OCI-LY7 (cell line): Measurements from ENCODE around the gene MTF1. TPM values are rescaled to one million over a fixed set of nuclear protein-coding genes. Genes with fewer than 3 reads are reported as not detected.

Experiments used
- BruUV-seq: library from RNA; stranded (reverse); fragments of 400-500 nt; replicated peaks from 2 replicates; lab custom pipeline; 2021; lab: Mats Ljungman, UMichigan
- CTCF ChIA-PET: fragments of 300-600 bp; sonication (Branson Sonifier 250); formaldehyde crosslinking; loops from one replicate; lab custom pipeline; 2022; ENCODE audit warnings: antibody characterized with exemption; ENCODE audit not compliant: unreplicated experiment; lab: Charles Lee
- POLR2A ChIA-PET: fragments of 300-600 bp; sonication (Branson Sonifier 250); formaldehyde crosslinking; loops from one replicate; lab custom pipeline; 2022; ENCODE audit warnings: antibody characterized with exemption; lab: Charles Lee
- DNase-seq: peaks from one replicate; pipeline ENCODE4 v3.0.0-alpha.2; 2015; ENCODE audit warnings: low spot score
- H2AFZ ChIP-seq: fragments of 200-600 bp; sonication (generic), shearing (Covaris generic); 2 replicates; pipeline ENCODE4 v1.6.1; 2014; ENCODE audit warnings: mild to moderate bottlenecking, antibody characterized with exemption, low read length, moderate library complexity
- H3K27ac ChIP-seq: fragments of 200-600 bp; sonication (generic); 2 replicates; pipeline ENCODE4 v1.5.1; 2014; ENCODE audit warnings: mixed run types, low read depth, mild to moderate bottlenecking, moderate library complexity, low read length, inconsistent platforms; ENCODE audit not compliant: poor library complexity, severe bottlenecking
- H3K36me3 ChIP-seq: fragments of 200-600 bp; sonication (generic); 2 replicates; pipeline ENCODE4 v1.6.1; 2014; ENCODE audit warnings: mild to moderate bottlenecking, antibody characterized with exemption, low read length, moderate library complexity, mixed read lengths; ENCODE audit not compliant: insufficient read depth
- H3K4me1 ChIP-seq: fragments of 200-600 bp; sonication (generic); 2 replicates; pipeline ENCODE4 v1.5.1; 2014; ENCODE audit warnings: mild to moderate bottlenecking, low read length; ENCODE audit not compliant: insufficient read depth, poor library complexity, severe bottlenecking
- H3K4me2 ChIP-seq: fragments of 200-600 bp; sonication (generic); 2 replicates; pipeline ENCODE4 v1.6.1; 2014; ENCODE audit warnings: mild to moderate bottlenecking, low read length
- H3K4me3 ChIP-seq: fragments of 200-600 bp; sonication (generic); 2 replicates; pipeline ENCODE4 v1.5.1; 2014; ENCODE audit warnings: mild to moderate bottlenecking, low read depth, low read length; ENCODE audit not compliant: poor library complexity, severe bottlenecking
- H3K79me2 ChIP-seq: fragments of 200-600 bp; sonication (generic); 2 replicates; pipeline ENCODE4 v1.6.1; 2016; ENCODE audit warnings: low read depth, mild to moderate bottlenecking, low read length, moderate library complexity, mixed read lengths; ENCODE audit not compliant: insufficient read depth
- H3K9me2 ChIP-seq: fragments of 200-600 bp; sonication (generic); 2 replicates; pipeline ENCODE4 v1.6.1; 2016; ENCODE audit warnings: mild to moderate bottlenecking, low read length, mixed read lengths; ENCODE audit not compliant: insufficient read depth
- H3K9me3 ChIP-seq: fragments of 200-600 bp; sonication (generic); 2 replicates; pipeline ENCODE4 v1.6.1; 2014; ENCODE audit warnings: mild to moderate bottlenecking, mixed run types, low read length, mixed read lengths
- H4K20me1 ChIP-seq: fragments of 200-600 bp; sonication (generic); 2 replicates; pipeline ENCODE4 v1.6.1; 2014; ENCODE audit warnings: mild to moderate bottlenecking, antibody characterized with exemption, low read length, moderate library complexity, mixed read lengths; ENCODE audit not compliant: insufficient read depth
- CTCF ChIP-seq: fragments of 200-600 bp; sonication (generic); conservative IDR thresholded peaks from 2 replicates; pipeline ENCODE4 v1.5.1; 2014; ENCODE audit warnings: mild to moderate bottlenecking, antibody characterized with exemption, low read length, moderate library complexity, mixed read lengths
- EZH2phosphoT487 ChIP-seq: fragments of 200-600 bp; sonication (generic); IDR thresholded peaks from 2 replicates; pipeline ENCODE4 v1.6.1; 2018; ENCODE audit warnings: low read depth, borderline replicate concordance, mild to moderate bottlenecking, mixed run types, antibody characterized with exemption, low read length, moderate library complexity, mixed read lengths
- intact Hi-C: fragments of 100-400 bp; cut with micrococcal nuclease; formaldehyde crosslinking; loops from one replicate; pipeline ENCODE4 v1.10.0; 2022; ENCODE audit not compliant: unreplicated experiment
- total RNA-seq, 2 experiments: library from RNA; depleted of rRNA in 1 of 2; stranded (reverse); fragments of >200 nt in 1 of 2; shearing (Covaris generic) in 1 of 2; gene quantifications; 2 replicates each; pipeline ENCODE4 v1.2.3, GENCODE V29; 2014 to 2022

Gene MTF1
- total RNA-seq, 2 experiments from 2014 or later: 1.8 to 16.5 TPM

- Histone ChIP-seq H3K27ac (peak within 1 kb of the TSS; percentile 32), H4K20me1 (peaks cover 10% of the 10 kb centered on the region), H3K4me2 (peak within 1 kb of the TSS; percentile 98), H2AFZ (peak within 1 kb of the TSS; percentile 44), H3K9me3 (no peaks in the 10 kb centered on the region), H3K4me3 (peak within 1 kb of the TSS; percentile 91), H3K79me2 (peaks cover 35% of the 10 kb centered on the region), H3K9me2 (no peaks in the 10 kb centered on the region), H3K36me3 (peaks cover 60% of the 10 kb centered on the region), H3K4me1 (peaks cover 27% of the 10 kb centered on the region)
- no peak for TF ChIP-seq CTCF
- TF ChIP-seq EZH2phosphoT487: no peak
- no TSS peak for BruUV-seq
- intact Hi-C loops: loop anchor here (1.0 to 2.0 kb wide), 2 partner anchors 13 to 115 kb away; partner anchors contain the start of gene CDCA8
- peak; percentile 95 for DNase-seq
- ChIA-PET CTCF (interaction anchor here (0.5 to 1.4 kb wide), 7 partner anchors 11 to 1397 kb away, joined by 3 to 22 read pairs (median 8); partner anchors contain the start of gene MACF1), POLR2A (interaction anchor here (0.6 to 1.8 kb wide), 8 partner anchors 9 to 677 kb away, joined by 3 to 6 read pairs (median 4); no protein-coding TSS in a partner anchor)
Observed at GRCh38 chr1:37807555-37808368, 51.6 kb downstream of the MTF1 start, which contains the start of the genes C1orf122 and YRDC. Gene C1orf122, plus strand, starts transcription at chr1:37807790. Its CDS starts 615 bp downstream, at chr1:37808405. Gene YRDC, minus strand, starts transcription at chr1:37808208. Its CDS starts 28 bp downstream, at chr1:37808180.

GRCh38 chr1:37807220-37807554, 52.2 kb downstream of the MTF1 start:
- no peak for TF ChIP-seq EZH2phosphoT487
- no peak for TF ChIP-seq CTCF
- H4K20me1 ChIP-seq: peaks cover 10% of the 10 kb centered on the region
- BruUV-seq: TSS peak; percentile 52
- H3K79me2 ChIP-seq: peaks cover 35% of the 10 kb centered on the region
- peak overlapping the region; percentile 32 for H3K27ac ChIP-seq
- peak overlapping the region; percentile 98 for H3K4me2 ChIP-seq
- intact Hi-C loops: loop anchor here (1.0 kb wide), 1 partner anchor 13 kb away; no protein-coding TSS in a partner anchor
- ChIA-PET CTCF (interaction anchor here (1.4 kb wide), 1 partner anchor 53 kb away, joined by 22 read pairs; no protein-coding TSS in a partner anchor), POLR2A (interaction anchor here (0.7 to 1.8 kb wide), 5 partner anchors 8 to 77 kb away, joined by 3 to 6 read pairs (median 4); no protein-coding TSS in a partner anchor)
- peaks cover 66% of the 10 kb centered on the region for H3K36me3 ChIP-seq
- no peak for DNase-seq
- no peaks in the 10 kb centered on the region for H3K9me2 ChIP-seq
- peak overlapping the region; percentile 91 for H3K4me3 ChIP-seq
- H2AFZ ChIP-seq: no peak overlapping the region
- H3K4me1 ChIP-seq: peaks cover 27% of the 10 kb centered on the region
- H3K9me3 ChIP-seq: no peaks in the 10 kb centered on the region
